AG09319 (cell line): Measurements from ENCODE around the gene ARHGAP42.

Experiments
- DNase-seq: peaks from one replicate; pipeline ENCODE4 v3.0.0-alpha.2; 2010; ENCODE audit warnings: low read depth; ENCODE audit errors: extremely low read depth
- CTCF ChIP-seq: IDR thresholded peaks from 2 replicates; pipeline ENCODE4 v1.5.1; 2011; ENCODE audit warnings: low read depth, mild to moderate bottlenecking, inconsistent platforms, low read length, moderate library complexity

The ARHGAP42 gene

GRCh38 chr11:100810666-100811065 is 123.6 kb downstream of the ARHGAP42 start:
- DNase-seq = no peak
- TF ChIP-seq CTCF = no peak

GRCh38 chr11:100812517-100812916 is 125.4 kb downstream of the ARHGAP42 start:
- DNase-seq = no peak

GRCh38 chr11:100815787-100816330 is 128.8 kb downstream of the ARHGAP42 start:
- DNase-seq = no peak

More at GRCh38 chr11:100812517-100812916, 125.4 kb downstream of the ARHGAP42 start:
- TF ChIP-seq CTCF = no peak

GRCh38 chr11:100816823-100817222 is 129.7 kb downstream of the ARHGAP42 start:
- no peak for TF ChIP-seq CTCF

More at GRCh38 chr11:100815787-100816330, 128.8 kb downstream of the ARHGAP42 start:
- TF ChIP-seq CTCF = no peak

GRCh38 chr11:100817620-100818019 is 130.5 kb downstream of the ARHGAP42 start:
- no peak for DNase-seq
- no peak for TF ChIP-seq CTCF

More at GRCh38 chr11:100816823-100817222, 129.7 kb downstream of the ARHGAP42 start:
- DNase-seq = no peak

- TF ChIP-seq CTCF = no peak
- no peak for DNase-seq
Measured at GRCh38 chr11:100820621-100821020, 133.5 kb downstream of the ARHGAP42 start.

GRCh38 chr11:100821198-100821597 is 134.1 kb downstream of the ARHGAP42 start:
- TF ChIP-seq CTCF = no peak
- no peak for DNase-seq
